ENCODE results near the gene COL28A1. TPM values are rescaled to one million over a fixed set of nuclear protein-coding genes. Genes with fewer than 3 reads are reported as not detected.
"Not testable (repeated sequence)": the region's sequence is repeated elsewhere in the genome, so short reads cannot be mapped to it uniquely, and the experiment has no call there.

The COL28A1 gene
- polyA plus RNA-seq, 1 experiment, result 0.04 TPM

DNA sequence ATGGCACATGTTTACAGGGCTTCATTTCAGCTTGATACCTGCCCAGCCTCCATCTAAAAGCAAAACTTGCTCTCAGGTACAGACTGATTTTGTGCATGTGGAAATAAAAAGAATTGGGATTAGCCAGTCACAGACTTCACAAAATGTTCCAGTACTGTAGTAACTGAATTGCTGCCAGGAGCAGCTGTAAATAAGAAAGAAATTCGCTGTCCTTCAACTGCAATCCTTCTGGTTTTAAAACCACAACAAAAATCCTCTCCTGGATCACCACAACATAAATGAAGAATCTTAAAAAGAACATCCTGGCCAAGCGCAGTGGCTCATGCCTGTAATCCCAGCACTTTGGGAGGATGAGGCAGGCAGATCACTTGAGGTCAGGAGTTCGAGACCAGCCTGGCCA lies 27.1 kb upstream of the COL28A1 start:
- CTCF ChIA-PET, result no interaction called here
- DNase-seq (ENCODE audit: low read depth), result no peak
- POLR2A ChIA-PET, result no interaction called here
- H3K4me3 ChIP-seq (ENCODE audit: low read depth, low read length), result no peak overlapping the region
- no peaks in the 10 kb centered on the region for H3K36me3 ChIP-seq (ENCODE audit: control insufficient read depth, insufficient read depth, low read length)
- H3K27me3 ChIP-seq (ENCODE audit: control insufficient read depth, insufficient read depth, low read length), result no peaks in the 10 kb centered on the region
- TF ChIP-seq CTCF (IDR thresholded peaks at IDR 0.05; ENCODE audit: insufficient read depth, low read depth, low read length), result no peak

- H3K36me3 ChIP-seq (ENCODE audit: control insufficient read depth, insufficient read depth, low read length); POLR2A ChIA-PET; H3K4me3 ChIP-seq (ENCODE audit: low read depth, low read length); DNase-seq (ENCODE audit: low read depth); H3K27me3 ChIP-seq (ENCODE audit: control insufficient read depth, insufficient read depth, low read length): not testable (repeated sequence)
- CTCF ChIA-PET, result interaction anchor here (0.6 kb wide), 1 partner anchor 35 kb away, joined by 3 read pairs; no protein-coding TSS in a partner anchor
These were observed 25.9 kb upstream of the COL28A1 start for GRCh38 chr7:7561591-7561990.

DNA sequence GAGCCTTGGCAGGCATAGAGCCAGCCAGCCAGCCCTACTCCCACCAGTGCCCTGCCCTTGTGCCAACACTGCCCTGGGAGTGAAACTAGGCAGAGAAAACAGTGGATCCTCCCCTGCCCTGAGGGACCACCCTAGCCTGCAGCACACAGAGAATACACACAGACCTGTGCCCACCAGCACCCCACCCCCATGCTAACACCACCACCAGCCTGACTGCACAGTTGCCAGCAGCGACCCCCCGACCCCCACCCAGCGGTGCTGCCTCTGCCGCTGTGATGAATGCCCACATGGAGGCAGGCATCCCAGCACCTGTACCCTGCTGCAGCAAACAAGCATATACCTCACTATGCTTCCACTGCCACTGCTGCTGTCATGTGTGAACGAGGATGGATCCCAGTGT lies 21.6 kb upstream of the COL28A1 start:
- no peak for TF ChIP-seq CTCF (IDR thresholded peaks at IDR 0.05; ENCODE audit: insufficient read depth, low read depth, low read length)
- no peaks in the 10 kb centered on the region for H3K27me3 ChIP-seq (ENCODE audit: control insufficient read depth, insufficient read depth, low read length)
- no peak for DNase-seq (ENCODE audit: low read depth)
- H3K4me3 ChIP-seq (ENCODE audit: low read depth, low read length), result no peak overlapping the region
- POLR2A ChIA-PET, result no interaction called here
- CTCF ChIA-PET, result interaction anchor here (0.6 kb wide), 1 partner anchor 79 kb away, joined by 3 read pairs; no protein-coding TSS in a partner anchor
- no peaks in the 10 kb centered on the region for H3K36me3 ChIP-seq (ENCODE audit: control insufficient read depth, insufficient read depth, low read length)

DNA sequence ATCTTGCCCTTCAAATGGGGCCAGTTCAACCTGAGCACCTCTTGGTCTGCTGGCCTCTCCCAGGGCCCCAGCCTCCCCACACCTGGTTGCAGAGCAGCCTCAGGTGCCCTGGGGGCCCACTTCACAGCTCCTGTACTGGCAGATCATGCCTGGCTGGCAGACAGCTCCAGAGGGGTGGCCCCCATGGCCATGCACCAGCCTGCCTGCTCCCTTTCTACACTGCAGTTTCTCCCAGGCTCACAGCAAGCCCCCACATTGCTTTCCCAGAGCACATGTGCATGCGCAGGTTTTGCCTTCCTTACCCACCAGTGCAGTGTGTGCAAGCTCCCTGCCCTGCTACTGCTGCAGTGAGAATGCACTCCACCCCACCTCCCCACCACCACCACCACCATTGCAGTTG lies 21.2 kb upstream of the COL28A1 start:
- TF ChIP-seq CTCF (IDR thresholded peaks at IDR 0.05; ENCODE audit: insufficient read depth, low read depth, low read length), result no peak
- POLR2A ChIA-PET, result no interaction called here
- CTCF ChIA-PET, result interaction anchor here (0.6 kb wide), 1 partner anchor 78 kb away, joined by 3 read pairs; no protein-coding TSS in a partner anchor
- DNase-seq (ENCODE audit: low read depth), result no peak
- no peaks in the 10 kb centered on the region for H3K27me3 ChIP-seq (ENCODE audit: control insufficient read depth, insufficient read depth, low read length)
- no peak overlapping the region for H3K4me3 ChIP-seq (ENCODE audit: low read depth, low read length)
- no peaks in the 10 kb centered on the region for H3K36me3 ChIP-seq (ENCODE audit: control insufficient read depth, insufficient read depth, low read length)

DNA sequence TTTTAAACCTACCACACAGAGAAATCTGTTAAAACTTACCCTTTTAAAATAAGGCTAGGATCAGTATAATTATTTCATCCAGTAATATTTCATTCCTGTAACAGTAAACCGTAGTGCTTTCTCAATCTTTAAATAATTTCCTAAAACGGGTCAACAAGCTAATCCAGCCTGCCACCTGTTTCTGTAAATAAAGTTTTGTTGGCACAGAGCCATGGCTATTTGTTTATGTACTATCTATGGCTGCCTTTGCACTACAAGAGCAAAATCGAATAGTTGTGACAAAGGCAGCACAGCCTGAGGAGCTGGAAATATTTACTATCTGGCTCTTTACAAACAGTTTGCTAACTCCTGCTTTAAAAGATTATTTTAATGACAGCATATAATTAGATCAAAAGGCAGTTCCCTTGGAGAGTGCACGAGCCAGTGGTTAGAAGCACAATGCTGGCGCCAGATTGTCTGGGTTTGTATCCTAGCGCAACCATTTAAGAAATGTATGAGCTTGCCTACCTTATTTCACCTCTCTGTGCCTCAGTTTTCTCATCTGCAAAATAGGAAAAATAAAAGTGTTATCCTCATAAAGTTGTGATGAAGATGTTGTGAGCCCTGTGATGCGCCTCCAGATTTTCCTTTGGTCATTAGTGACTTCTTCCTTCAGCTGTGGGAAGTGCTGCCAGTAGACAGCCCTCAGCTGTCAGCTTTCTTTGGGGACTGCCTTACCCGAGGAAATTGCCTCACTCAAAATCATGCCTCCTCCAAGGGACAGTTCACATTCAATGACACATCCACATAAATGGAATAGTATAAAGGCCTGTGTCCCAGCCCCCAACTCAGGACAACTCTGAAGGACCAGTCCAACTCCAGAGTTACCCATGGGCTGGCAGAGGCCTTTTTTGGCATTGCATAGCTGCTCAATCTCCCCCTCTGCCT lies 19.2 kb upstream of the COL28A1 start:
- H3K36me3 ChIP-seq (ENCODE audit: control insufficient read depth, insufficient read depth, low read length), result no peaks in the 10 kb centered on the region

More for the DNA sequence above, 19.2 kb upstream of the COL28A1 start:
- no peak overlapping the region for H3K4me3 ChIP-seq (ENCODE audit: low read depth, low read length)
- TF ChIP-seq CTCF (IDR thresholded peaks at IDR 0.05; ENCODE audit: insufficient read depth, low read depth, low read length), result no peak
- no peak for DNase-seq (ENCODE audit: low read depth)
- ChIA-PET CTCF (interaction anchor here (1.2 kb wide), 1 partner anchor 10 kb away, joined by 3 read pairs; no protein-coding TSS in a partner anchor), POLR2A (interaction anchor here (0.8 kb wide), 1 partner anchor 120 kb away, joined by 3 read pairs; no protein-coding TSS in a partner anchor)
- no peaks in the 10 kb centered on the region for H3K27me3 ChIP-seq (ENCODE audit: control insufficient read depth, insufficient read depth, low read length)

Measured in BJ (cell line).